Activated CD4-positive, CD25-positive, alpha-beta regulatory T cell treated with anti-CD3 and anti-CD28 coated beads, Interleukin-2, amount 50 U/mL, for 24 hours (primary cell): ENCODE data around the gene ARPC2.

ENCODE experiments used
- ATAC-seq, 2 donors: fragments of 150-1000 bp; cut with Tn5 transposase; one replicate each; pipeline ENCODE4 v1.10.0; 2021; ENCODE audit warnings: mild to moderate bottlenecking in 1 of 2, moderate library complexity in 1 of 2

The ARPC2 gene

DNA sequence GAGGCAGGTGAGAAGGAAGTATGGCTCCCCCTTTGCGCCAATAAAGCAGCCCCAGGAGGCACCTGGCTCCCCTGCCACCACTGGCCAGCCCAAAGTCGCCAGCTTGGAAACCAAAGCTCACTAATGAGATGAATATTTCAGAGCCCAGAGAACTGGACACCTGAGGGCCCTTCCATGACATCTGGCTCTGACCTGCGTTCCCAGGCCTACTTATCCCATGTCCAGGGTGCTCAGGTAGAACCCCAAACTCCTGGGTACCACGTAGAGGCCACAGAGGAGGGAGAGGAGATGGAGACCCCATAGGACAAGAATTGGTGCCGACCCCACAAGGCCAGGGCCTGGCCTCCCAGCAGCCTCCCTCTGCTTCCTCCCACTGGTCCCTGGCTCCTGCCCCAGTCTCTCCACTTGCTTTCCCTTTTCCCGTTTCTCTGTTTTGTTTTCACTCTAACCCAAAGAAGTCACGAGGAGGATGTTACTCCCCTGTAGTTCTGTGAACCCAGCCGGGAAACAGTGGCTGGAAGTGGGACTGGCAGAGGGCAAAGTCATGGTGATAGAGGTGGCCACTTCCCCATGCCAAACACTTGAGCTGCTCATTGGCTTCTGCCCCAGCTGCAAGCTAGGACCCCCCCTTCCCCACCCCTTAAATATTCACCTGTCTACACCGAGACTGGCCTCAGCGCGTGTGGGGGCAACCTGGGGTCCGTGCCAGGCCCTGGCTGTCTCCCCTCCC, 74.5 kb downstream of the ARPC2 start:
- no peak for ATAC-seq

- ATAC-seq: peak; percentile 92 to 93
These were observed 75.3 kb downstream of the ARPC2 start, which contains the start of gene TMBIM1 for GRCh38 chr2:218292048-218293014. TSS of gene TMBIM1 (minus strand) at chr2:218292503. CDS start at chr2:218282141, 10,362 bp downstream.

DNA sequence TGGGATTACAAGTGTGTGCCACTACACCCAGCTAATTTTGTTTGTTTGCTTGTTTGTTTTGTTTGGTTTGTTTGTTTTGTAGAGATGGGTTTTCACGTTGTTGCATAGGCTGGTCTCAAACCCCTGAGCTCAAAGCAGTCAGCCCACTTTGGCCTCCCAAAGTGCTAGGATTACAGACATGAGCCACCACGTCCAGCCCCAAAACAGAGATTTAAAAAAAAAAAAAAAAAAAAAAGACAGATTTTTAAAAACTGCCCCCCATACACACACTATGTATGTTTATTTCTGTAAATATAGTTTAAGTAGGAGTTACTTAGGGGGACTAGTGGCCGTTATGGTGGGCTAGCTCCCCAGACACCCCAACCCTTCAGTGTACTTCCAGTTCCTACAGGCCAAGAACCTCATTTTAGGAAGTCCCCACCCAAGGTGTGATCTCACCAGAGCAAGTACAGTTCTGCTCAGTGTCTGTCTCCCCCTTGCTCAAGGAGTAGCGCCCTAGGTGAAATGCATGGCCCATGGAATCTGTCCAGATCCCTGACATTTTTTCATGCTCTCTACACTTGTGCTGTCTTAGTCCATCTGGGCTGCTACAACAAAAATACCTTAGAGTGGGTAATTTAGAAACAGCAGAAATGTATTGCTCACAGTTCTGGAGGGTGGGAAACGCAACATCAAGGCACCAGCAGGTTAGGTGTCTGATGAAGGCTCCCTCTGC, 76.9 kb downstream of the ARPC2 start:
- no peak for ATAC-seq

GRCh38 chr2:218294430-218295022, 77.5 kb downstream of the ARPC2 start:
- ATAC-seq: no peak

DNA sequence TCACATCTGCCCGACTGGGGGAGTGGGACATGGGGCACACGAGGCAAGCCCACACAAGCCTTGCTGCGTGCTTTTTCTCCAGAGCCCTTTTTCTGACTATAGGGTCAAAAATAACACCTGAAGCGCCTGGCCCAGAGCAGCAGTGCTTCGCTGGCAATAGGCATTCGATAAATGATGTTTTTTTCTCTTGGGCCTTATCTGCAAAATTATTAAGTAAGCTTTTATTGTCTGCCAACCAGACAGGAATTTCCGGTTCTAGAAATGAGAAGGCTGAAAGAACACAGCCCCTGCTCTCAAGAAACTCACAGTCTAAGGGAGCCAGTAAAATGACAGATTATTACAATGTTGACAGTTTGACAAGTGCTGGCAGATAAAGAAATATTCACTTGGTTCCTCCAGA, 78.0 kb downstream of the ARPC2 start:
- no peak for ATAC-seq

- ATAC-seq: no peak
These were observed 79.2 kb downstream of the ARPC2 start for GRCh38 chr2:218296200-218296599.

GRCh38 chr2:218296847-218297246, 79.9 kb downstream of the ARPC2 start:
- no peak for ATAC-seq

GRCh38 chr2:218298314-218298875, 81.4 kb downstream of the ARPC2 start:
- ATAC-seq: no peak

- ATAC-seq: no peak
These were observed 83.2 kb downstream of the ARPC2 start for GRCh38 chr2:218300141-218300540.

- peak; percentile 83 to 92 for ATAC-seq
These were observed 84.3 kb downstream of the ARPC2 start for GRCh38 chr2:218301176-218301819.
